GM19023 (cell line): ENCODE results near the gene PPP4R2.

ENCODE experiments used
- ATAC-seq: cut with Tn5 transposase; IDR thresholded peaks from one replicate; pipeline ENCODE4 v1.9.1; 2021; ENCODE audit warnings: mild to moderate bottlenecking, moderate library complexity; ENCODE audit not compliant: unreplicated experiment

Gene PPP4R2

DNA sequence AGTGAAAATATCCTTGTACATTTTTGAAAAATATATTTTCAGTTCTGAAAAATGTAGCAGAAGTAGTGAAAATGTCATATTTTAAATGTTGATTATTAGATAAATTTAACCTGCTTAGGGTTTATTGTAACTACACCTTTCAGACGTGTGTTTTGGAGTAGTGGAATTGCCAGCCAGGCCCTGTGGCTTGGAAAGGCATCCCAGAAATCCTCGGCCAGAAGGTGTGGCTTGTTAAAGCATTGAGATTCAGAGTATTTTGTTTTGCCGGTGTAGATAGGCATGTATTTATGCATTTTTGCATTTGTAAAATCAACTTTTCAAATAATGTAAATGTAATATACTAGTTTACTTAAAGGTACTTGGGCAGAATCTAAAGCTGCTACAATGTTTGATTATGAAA is 71.8 kb downstream of the PPP4R2 start:
- no peak for ATAC-seq

GRCh38 chr3:73069187-73069586 is 72.6 kb downstream of the PPP4R2 start:
- ATAC-seq: no peak

GRCh38 chr3:73069775-73070444 is 73.3 kb downstream of the PPP4R2 start:
- ATAC-seq: no peak

GRCh38 chr3:73070675-73071575 is 74.3 kb downstream of the PPP4R2 start:
- ATAC-seq: no peak

- ATAC-seq: no peak
These were observed 75.3 kb downstream of the PPP4R2 start for GRCh38 chr3:73071952-73072351.

GRCh38 chr3:73072634-73073033 is 76.0 kb downstream of the PPP4R2 start:
- ATAC-seq: no peak

- ATAC-seq: no peak
These were observed 76.6 kb downstream of the PPP4R2 start for GRCh38 chr3:73073091-73073707.

- no peak for ATAC-seq
These were observed 78.2 kb downstream of the PPP4R2 start for GRCh38 chr3:73074781-73075180.

- peak; percentile 60 for ATAC-seq
These were observed 83.8 kb downstream of the PPP4R2 start for GRCh38 chr3:73080216-73080966.

- no peak for ATAC-seq
These were observed 84.5 kb downstream of the PPP4R2 start for GRCh38 chr3:73081140-73081539.

GRCh38 chr3:73084170-73084569 is 87.6 kb downstream of the PPP4R2 start:
- ATAC-seq: no peak

DNA sequence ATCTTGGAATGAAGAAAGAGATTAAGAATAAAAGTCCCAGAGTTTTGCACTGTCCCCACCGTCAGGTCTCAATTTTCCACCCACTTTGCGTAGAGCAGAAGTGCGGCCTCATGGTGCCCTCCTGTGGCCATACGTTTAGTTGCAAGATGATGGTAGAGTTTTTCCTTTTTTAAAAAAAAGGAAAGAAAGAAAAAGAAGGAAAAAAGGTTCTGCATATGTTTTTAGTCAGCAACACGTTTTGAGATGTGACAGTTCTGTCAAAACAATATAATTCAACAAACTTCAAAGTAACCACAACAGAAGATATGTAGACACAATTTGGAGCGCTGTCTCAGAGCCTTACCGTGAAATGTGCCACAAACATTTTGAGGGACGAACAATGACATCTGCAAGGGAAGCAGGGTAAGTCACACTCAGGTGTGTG is 89.5 kb downstream of the PPP4R2 start:
- no peak for ATAC-seq

- no peak for ATAC-seq
These were observed 97.5 kb downstream of the PPP4R2 start for GRCh38 chr3:73094129-73094528.

DNA sequence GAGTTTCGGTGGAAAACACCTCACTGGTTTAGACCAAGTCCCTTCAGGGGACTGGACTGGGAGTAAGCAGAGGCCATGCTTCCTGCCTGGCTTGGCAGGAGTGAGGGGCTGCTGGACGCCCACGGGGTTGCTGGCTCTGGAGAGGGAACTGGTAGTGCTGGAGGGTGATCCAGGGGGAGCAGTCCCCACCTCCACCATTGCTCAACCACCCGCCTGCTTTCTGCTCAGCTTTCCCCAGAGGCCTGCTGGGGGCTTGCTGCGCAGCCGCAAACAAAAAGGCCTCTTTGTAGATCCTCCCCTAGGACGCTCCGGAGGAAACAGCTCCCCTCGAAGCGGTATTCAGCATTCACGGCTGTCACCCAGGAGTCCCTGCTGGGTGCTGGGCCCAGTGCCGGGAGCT is 98.3 kb downstream of the PPP4R2 start:
- no peak for ATAC-seq

- no peak for ATAC-seq
These were observed 99.6 kb downstream of the PPP4R2 start for GRCh38 chr3:73096169-73096568.

DNA sequence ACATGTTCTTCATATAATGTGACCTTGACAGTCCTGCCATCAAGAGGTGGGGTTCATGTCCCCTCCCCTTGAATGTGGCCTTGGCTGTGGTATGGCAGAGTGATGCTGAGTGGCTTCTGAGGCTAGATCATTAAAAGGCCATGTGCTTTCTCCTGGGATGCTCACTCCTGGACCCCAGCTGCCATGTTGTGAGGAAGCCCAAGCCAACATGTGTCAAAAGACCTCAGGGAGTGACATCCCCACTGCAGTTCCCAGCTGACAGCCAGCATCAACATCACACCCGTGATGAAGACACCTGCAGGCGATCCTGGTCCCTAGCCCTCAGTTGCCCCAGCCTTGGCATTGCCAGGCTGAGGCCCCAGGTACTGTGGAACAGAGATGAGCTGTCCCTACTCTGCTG is 101.4 kb downstream of the PPP4R2 start:
- ATAC-seq: no peak

GRCh38 chr3:73098873-73099272 is 102.3 kb downstream of the PPP4R2 start:
- ATAC-seq: no peak

- ATAC-seq: peak; percentile 87
These were observed 104.3 kb downstream of the PPP4R2 start for GRCh38 chr3:73100741-73101559.

DNA sequence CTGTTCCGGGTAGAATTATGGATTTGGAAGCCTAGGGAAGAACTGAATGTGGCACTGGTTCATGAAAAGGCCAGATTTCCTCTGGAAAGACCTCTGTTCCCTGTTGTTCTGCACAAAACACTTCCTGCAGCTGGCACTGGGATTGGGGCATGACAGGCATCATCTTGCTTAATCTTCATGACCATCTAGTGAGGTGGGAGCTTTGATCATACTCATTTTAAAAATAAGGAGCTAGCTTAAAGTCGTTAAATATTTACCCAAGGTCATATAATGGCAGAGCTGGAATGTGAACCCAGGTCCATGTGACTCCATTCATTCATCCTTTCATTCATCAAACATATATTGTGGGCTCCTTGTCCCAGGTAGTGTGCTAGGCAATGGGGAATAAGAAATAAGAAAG is 105.3 kb downstream of the PPP4R2 start:
- ATAC-seq: no peak

- ATAC-seq: no peak
These were observed 110.6 kb downstream of the PPP4R2 start for GRCh38 chr3:73107215-73107614.
